NCI-H82 (cell line): ENCODE results near the gene OAS3.
A peak's percentile ranks its signal among the peaks of the same experiment; 100 is the strongest.
"Not testable (repeated sequence)": the region's sequence is repeated elsewhere in the genome, so short reads cannot be mapped to it uniquely, and the experiment has no call there.

Source experiments
- DNase-seq: peaks from one replicate; lab custom pipeline; 2025; lab: John Stamatoyannopoulos, UW

OAS3 gene

GRCh38 chr12:112986291-112986800, 48.1 kb downstream of the OAS3 start:
- DNase-seq = no peak

GRCh38 chr12:112987561-112987960, 49.3 kb downstream of the OAS3 start:
- no peak for DNase-seq

- DNase-seq = no peak
Observed at GRCh38 chr12:112988224-112988623, 50.0 kb downstream of the OAS3 start.

- not testable (repeated sequence) for DNase-seq
Observed at GRCh38 chr12:112988823-112989385, 50.6 kb downstream of the OAS3 start.

GRCh38 chr12:112989806-112990205, 51.5 kb downstream of the OAS3 start:
- DNase-seq = no peak

- DNase-seq = peak; percentile 66
Observed at GRCh38 chr12:112992541-112993398, 54.5 kb downstream of the OAS3 start.

GRCh38 chr12:112995008-112995407, 56.7 kb downstream of the OAS3 start:
- no peak for DNase-seq

- no peak for DNase-seq
Observed at GRCh38 chr12:112996501-112996900, 58.2 kb downstream of the OAS3 start.

GRCh38 chr12:112997506-112997905, 59.2 kb downstream of the OAS3 start:
- DNase-seq = no peak

GRCh38 chr12:112998987-112999767, 60.9 kb downstream of the OAS3 start:
- DNase-seq = no peak

- no peak for DNase-seq
Observed at GRCh38 chr12:113000433-113000832, 62.2 kb downstream of the OAS3 start.

GRCh38 chr12:113002155-113002554, 63.9 kb downstream of the OAS3 start:
- DNase-seq = peak; percentile 5

GRCh38 chr12:113002676-113003075, 64.4 kb downstream of the OAS3 start:
- DNase-seq = no peak

- no peak for DNase-seq
Observed at GRCh38 chr12:113003636-113004035, 65.4 kb downstream of the OAS3 start.

- peak; percentile 39 for DNase-seq
Observed at GRCh38 chr12:113005762-113006161, 67.5 kb downstream of the OAS3 start.

GRCh38 chr12:113006206-113006605, 67.9 kb downstream of the OAS3 start:
- DNase-seq = no peak

GRCh38 chr12:113006641-113007040, 68.4 kb downstream of the OAS3 start:
- no peak for DNase-seq

GRCh38 chr12:113007166-113007565, 68.9 kb downstream of the OAS3 start:
- DNase-seq = no peak

- DNase-seq = no peak
Observed at GRCh38 chr12:113010701-113011100, 72.4 kb downstream of the OAS3 start.

GRCh38 chr12:113014565-113014964, 76.3 kb downstream of the OAS3 start:
- no peak for DNase-seq

- peak; percentile 20 for DNase-seq
Observed at GRCh38 chr12:113016796-113017195, 78.5 kb downstream of the OAS3 start.

- no peak for DNase-seq
Observed at GRCh38 chr12:113019025-113019424, 80.8 kb downstream of the OAS3 start.

GRCh38 chr12:113021500-113021899, 83.2 kb downstream of the OAS3 start:
- DNase-seq = no peak
